ENCODE measurements around the gene CHD9.

The CHD9 gene

GRCh38 chr16:53078765-53079485 lies 24.1 kb downstream of the CHD9 start:
- no peak for DNase-seq

- DNase-seq: no peak
These were observed 25.7 kb downstream of the CHD9 start for GRCh38 chr16:53080345-53081031.

GRCh38 chr16:53081032-53081424 lies 26.2 kb downstream of the CHD9 start:
- no peak for DNase-seq

GRCh38 chr16:53081686-53082407 lies 27.1 kb downstream of the CHD9 start:
- DNase-seq: no peak

GRCh38 chr16:53082509-53082908 lies 27.7 kb downstream of the CHD9 start:
- DNase-seq: no peak

- no peak for DNase-seq
These were observed 28.3 kb downstream of the CHD9 start for GRCh38 chr16:53083119-53083518.

GRCh38 chr16:53084141-53084541 lies 29.4 kb downstream of the CHD9 start:
- no peak for DNase-seq

GRCh38 chr16:53084746-53085334 lies 30.0 kb downstream of the CHD9 start:
- no peak for DNase-seq

GRCh38 chr16:53085369-53085843 lies 30.6 kb downstream of the CHD9 start:
- peak; percentile 90 for DNase-seq

- peak; percentile 75 for DNase-seq
These were observed 31.2 kb downstream of the CHD9 start for GRCh38 chr16:53085931-53086421.

GRCh38 chr16:53087101-53087500 lies 32.3 kb downstream of the CHD9 start:
- DNase-seq: peak; percentile 90

- no peak for DNase-seq
These were observed 34.9 kb downstream of the CHD9 start for GRCh38 chr16:53089434-53090285.

- DNase-seq: no peak
These were observed 35.4 kb downstream of the CHD9 start for GRCh38 chr16:53090286-53090590.

- no peak for DNase-seq
These were observed 36.0 kb downstream of the CHD9 start for GRCh38 chr16:53090591-53091411.

- DNase-seq: peak; percentile 97
These were observed 36.8 kb downstream of the CHD9 start for GRCh38 chr16:53091466-53092211.

GRCh38 chr16:53092284-53092683 lies 37.5 kb downstream of the CHD9 start:
- DNase-seq: peak; percentile 61

GRCh38 chr16:53093162-53093744 lies 38.5 kb downstream of the CHD9 start:
- peak; percentile 83 for DNase-seq

GRCh38 chr16:53094013-53094630 lies 39.3 kb downstream of the CHD9 start:
- no peak for DNase-seq

- no peak for DNase-seq
These were observed 42.4 kb downstream of the CHD9 start for GRCh38 chr16:53097190-53097589.
